GM11168 (cell line): ENCODE measurements around the gene ENO4.

ENCODE experiments used
- in situ Hi-C: fragments of 300-500 bp; cut with MboI; formaldehyde crosslinking; loops from one replicate; pipeline ENCODE4 v1.12.0; 2022; ENCODE audit warnings: low sequenced_read_pairs; ENCODE audit not compliant: unreplicated experiment

Gene ENO4

DNA sequence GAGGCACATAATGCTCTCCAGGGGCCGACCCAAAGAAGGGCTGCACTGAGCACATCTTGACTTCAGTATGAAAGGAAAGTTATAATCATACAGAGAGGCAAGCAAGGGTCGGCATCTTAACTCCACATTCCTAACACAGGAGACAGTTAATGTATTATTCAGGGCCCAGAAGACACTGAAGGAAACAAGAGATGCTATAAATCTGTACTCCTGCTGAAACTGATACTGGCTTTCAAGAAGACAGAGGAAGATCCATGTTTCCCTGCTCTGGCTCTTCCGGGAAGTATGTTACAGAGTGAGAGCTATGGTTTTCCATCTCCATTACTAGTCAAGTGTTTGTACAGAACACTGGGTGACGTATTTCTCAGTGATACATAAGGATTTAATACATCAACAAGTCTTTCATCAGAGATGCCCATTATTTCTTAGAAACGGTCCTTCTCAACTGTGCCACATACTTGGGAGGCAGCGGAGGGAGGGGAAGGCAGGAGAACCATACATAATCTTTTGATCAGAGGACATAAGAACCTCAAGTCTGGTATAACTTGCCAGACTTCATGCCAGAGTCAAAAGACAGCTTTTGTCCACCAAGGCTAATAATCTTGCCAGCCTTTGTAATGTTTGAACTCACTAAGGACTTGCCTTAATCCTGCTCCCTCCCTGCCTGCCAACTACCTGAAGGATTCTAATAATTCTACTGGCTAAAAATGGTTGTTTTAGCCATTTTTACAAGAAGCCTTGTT is 58.1 kb downstream of the ENO4 start:
- in situ Hi-C loops: no loop called here

GRCh38 chr10:116909307-116909706 is 60.0 kb downstream of the ENO4 start:
- in situ Hi-C loops: no loop called here

DNA sequence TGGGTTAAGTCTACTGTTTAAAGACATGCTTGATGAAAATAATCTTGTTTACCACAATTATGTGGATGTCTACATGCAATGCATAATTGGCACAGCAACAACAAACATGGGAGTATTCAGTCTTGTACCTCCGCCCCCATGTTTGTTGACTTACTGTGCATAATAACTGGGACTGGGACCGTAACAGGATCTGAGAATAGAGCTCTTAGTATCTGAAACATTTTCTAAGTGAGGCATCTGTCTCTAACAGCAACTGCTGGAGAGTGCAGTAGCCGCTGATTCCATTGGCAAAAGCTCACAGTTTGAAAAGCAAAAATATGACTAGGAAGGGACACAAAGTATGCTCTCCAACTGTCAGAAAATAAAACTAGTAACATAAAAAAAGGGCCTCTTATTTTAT is 61.6 kb downstream of the ENO4 start:
- in situ Hi-C loops: no loop called here

DNA sequence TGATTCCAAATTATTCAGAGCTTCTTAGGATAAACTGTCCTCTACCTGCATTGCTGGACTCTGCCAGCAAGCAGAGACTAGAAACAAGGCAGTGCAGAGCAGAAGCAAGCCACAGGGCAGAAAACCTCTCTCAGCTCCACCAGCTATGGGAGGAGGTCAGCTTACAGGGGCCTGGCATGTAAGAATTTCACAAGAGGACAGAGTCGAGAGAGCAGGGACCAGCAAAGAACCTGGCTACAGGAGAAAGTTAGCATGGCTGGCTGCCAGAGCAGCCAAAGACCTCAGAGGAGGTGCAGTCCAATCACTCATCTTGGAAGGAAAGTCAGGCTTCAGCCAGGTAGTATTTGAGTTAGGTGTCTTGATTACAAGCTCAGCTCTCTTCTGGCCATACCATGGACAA is 62.9 kb downstream of the ENO4 start:
- in situ Hi-C loops: no loop called here

- in situ Hi-C loops: no loop called here
These were observed 64.4 kb downstream of the ENO4 start for GRCh38 chr10:116913695-116914094.

DNA sequence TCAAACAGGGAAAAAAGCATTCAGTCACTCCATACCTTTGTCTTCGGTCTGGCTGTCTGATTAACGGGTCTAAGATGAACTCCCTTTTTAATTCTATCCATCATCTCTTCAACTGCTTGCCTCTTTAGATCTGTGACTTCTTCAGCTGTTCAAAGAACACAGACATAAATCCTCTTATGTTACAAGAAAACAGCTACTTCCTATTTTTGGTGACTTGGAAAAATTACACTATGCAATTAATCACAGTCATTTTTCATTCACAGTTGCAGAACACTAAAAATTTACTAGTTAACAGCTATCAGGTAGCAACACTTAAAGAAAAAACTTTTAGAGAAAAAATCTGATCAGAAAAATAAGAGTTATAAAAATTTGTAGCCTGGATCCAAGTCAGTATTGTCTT is 66.0 kb downstream of the ENO4 start:
- in situ Hi-C loops: no loop called here

- in situ Hi-C loops: no loop called here
These were observed 68.2 kb downstream of the ENO4 start for GRCh38 chr10:116917481-116917880.

DNA sequence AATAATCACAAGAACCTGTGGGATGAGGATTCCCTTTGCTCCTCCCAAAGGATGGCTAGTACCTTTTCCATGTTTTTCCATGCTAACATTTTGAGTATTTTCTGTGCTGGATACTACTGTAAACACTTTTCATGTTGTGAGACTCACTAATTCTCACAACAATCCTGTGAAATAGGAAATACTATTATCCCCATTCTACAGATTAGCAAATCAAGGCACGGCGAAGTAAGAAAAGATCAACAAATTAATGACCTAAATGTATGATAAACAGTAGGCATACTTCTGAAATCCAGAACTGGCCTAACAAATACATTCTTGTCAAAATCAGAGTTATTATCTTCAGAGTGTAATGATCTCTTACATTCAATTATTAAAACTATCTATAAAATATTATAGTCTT is 69.3 kb downstream of the ENO4 start:
- in situ Hi-C loops: no loop called here

- in situ Hi-C loops: no loop called here
These were observed 69.9 kb downstream of the ENO4 start for GRCh38 chr10:116919164-116919563.

DNA sequence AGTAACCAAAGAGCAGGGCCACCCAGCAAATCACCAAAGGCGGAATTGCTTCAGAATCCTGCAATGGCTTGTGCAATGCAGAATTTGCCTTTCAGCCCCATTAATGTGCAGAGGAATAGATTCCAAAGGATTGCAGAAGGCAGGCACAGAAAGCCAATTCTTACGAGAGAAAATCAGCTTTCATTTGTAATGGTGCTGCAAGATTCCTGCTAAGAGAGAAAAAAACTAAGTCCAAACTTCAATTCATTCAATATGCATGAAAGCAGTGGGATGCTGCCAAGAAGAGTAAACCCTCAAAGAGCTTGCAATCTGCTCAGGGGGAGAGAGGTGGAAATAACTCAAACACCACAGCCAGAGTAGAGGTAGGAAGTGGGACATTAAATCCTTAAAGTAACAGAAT is 70.4 kb downstream of the ENO4 start:
- in situ Hi-C loops: no loop called here

DNA sequence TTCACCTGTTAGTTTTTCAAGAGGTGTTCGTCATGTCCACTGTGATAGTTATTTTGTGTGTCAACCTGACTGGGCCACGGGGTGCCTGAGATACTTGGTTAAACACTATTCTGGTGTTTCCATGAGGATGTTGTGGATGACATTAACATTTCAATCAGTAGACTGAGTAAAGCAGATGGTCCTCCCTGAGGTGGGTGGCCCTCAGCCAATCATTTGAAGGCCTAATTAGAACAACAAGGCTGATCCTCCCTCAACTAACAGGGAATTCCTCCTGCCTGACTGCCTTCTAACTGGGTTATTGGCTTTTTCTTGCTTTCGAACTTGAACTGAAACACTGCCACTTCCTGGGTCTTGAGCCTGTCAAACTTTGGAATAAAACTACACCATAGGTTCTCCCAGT is 75.8 kb downstream of the ENO4 start:
- in situ Hi-C loops: no loop called here

DNA sequence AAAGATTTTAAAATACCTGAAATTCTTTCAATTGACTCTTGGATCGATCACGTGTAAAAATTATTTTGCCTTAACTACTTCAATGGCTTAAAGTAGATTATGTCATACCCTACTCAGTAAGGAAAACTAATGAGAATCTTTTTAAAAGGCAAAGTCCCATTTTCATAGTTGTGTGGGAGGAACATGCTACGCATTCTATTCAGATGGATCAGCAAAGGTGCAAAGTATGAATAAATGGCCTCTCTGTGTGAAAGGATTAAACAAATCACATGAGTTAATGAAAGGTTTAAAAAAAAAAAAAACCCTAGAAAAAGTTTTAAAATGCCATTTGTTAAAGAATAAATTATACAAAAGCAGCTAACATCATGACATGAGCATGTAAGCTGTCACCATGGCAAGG is 77.1 kb downstream of the ENO4 start:
- in situ Hi-C loops: no loop called here

GRCh38 chr10:116931806-116932205 is 82.5 kb downstream of the ENO4 start:
- in situ Hi-C loops: no loop called here
